Testis (tissue), 2 donors: ENCODE data around the gene ST7.

ENCODE experiments used
- CTCF ChIP-seq, 3 experiments: fragments of 450-650 bp in 2 of 3; fragments of 200-600 bp in 1 of 3; sonication (generic) in 1 of 3; IDR thresholded peaks; one replicate each; pipeline ENCODE4 v1.5.1; 2016 to 2019; ENCODE audit warnings: antibody characterized with exemption in 3 of 3, mild to moderate bottlenecking in 2 of 3, moderate library complexity in 1 of 3
- POLR2A ChIP-seq: fragments of 450-650 bp; IDR thresholded peaks from one replicate; pipeline ENCODE4 v1.6.1; 2017; ENCODE audit warnings: antibody characterized with exemption, mild to moderate bottlenecking, moderate library complexity

GRCh38 chr7:116918704-116919103 lies 34.6 kb upstream of the ST7 start:
- TF ChIP-seq POLR2A (no peak), CTCF (IDR thresholded peaks at IDR 0.05) (no peak)
